Measurements from ENCODE around the gene BDKRB1. TPM values are rescaled to one million over a fixed set of nuclear protein-coding genes. Genes with fewer than 3 reads are reported as not detected.

BDKRB1 gene
- total RNA-seq, 1 experiment from 2014 or later = not detected

DNA sequence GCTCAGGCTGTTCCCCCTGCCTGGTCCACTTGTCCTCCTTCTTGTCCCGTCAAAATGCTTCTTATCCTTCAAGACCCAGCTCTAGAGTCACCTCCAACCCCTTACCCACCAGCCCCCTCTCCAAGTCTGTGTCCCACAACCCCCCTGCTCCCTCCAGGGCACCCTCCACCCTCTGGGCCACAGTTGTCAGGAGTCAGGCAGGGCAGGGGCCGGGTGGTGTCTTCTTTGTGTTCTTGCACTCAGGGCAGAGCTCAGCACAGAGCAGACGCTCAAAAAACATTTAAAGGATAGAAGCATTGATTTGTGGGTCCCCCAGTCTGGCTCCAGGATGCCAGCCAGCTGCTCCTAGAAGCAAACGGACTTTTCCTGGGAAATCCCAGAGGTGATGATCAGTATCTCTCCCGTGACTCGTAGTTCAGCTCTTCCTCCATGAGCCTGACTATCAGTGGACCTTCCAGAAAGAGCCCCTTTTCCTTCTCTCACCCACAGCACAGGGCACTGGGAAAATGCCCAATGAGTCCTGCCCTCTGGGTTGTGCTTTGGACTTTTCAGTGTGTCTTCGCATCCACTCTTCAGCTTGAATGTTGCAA lies 17.2 kb upstream of the BDKRB1 start:
- peaks cover 14 to 16% of the 10 kb centered on the region in 2 experiments for H3K4me1 Mint-ChIP-seq
- Histone ChIP-seq H3K9me3 (ENCODE audit: control insufficient read depth, low read depth, low read length) (no peaks in the 10 kb centered on the region), H4K5ac (ENCODE audit: insufficient read length, low read depth, low read length) (no peak overlapping the region), H4K20me1 (ENCODE audit: control insufficient read depth, insufficient read depth, insufficient read length) (no peaks in the 10 kb centered on the region), H2AFZ (ENCODE audit: low read length) (no peak overlapping the region), H2BK15ac (ENCODE audit: low read depth, low read length) (no peak overlapping the region), H3K14ac (ENCODE audit: insufficient read depth, low read length) (no peak overlapping the region), H3K23ac (ENCODE audit: insufficient read length, low read depth, low read length) (no peak overlapping the region), H3K4me1 (ENCODE audit: insufficient read depth, low read length) (peaks cover 6% of the 10 kb centered on the region), H3K9ac (ENCODE audit: extremely low read depth, insufficient read length, low read length) (no peak overlapping the region), H3K23me2 (ENCODE audit: insufficient read length, low read depth, low read length, poor library complexity, severe bottlenecking) (no peaks in the 10 kb centered on the region), H3K27me3 (ENCODE audit: insufficient read depth, low read length) (no peaks in the 10 kb centered on the region), H3K18ac (ENCODE audit: insufficient read length, low read depth, low read length) (no peak overlapping the region), H3K4ac (ENCODE audit: low read depth, low read length) (no peak overlapping the region), H2BK5ac (ENCODE audit: insufficient read length, low read length) (no peak overlapping the region), H3T11ph (ENCODE audit: low read length) (no peak overlapping the region), H3K79me1 (ENCODE audit: insufficient read depth, low read depth, low read length, poor library complexity, severe bottlenecking) (no peaks in the 10 kb centered on the region), H4K91ac (ENCODE audit: insufficient read length, low read depth, low read length) (no peak overlapping the region), H2BK12ac (ENCODE audit: insufficient read length, low read depth, low read length) (no peak overlapping the region), H3K27ac (ENCODE audit: insufficient read length, low read depth, low read length) (no peak overlapping the region), H3K79me2 (ENCODE audit: insufficient read depth, low read length) (no peaks in the 10 kb centered on the region), H3K4me2 (ENCODE audit: insufficient read depth, insufficient read length, low read length) (no peak overlapping the region), H3K56ac (ENCODE audit: insufficient read length, low read depth, low read length) (no peak overlapping the region), H2BK20ac (ENCODE audit: low read depth, low read length, poor library complexity, severe bottlenecking) (no peak overlapping the region), H2AK5ac (ENCODE audit: insufficient read length, low read length) (no peak overlapping the region), H4K8ac (replicated peaks; ENCODE audit: insufficient read length, low read depth, low read length) (no peak overlapping the region), H2BK120ac (ENCODE audit: low read depth, low read length, poor library complexity, severe bottlenecking) (no peak overlapping the region)
- DNase-seq = no peak
- H3K4me3 Mint-ChIP-seq = no peak overlapping the region
- peaks cover 6% of the 10 kb centered on the region for H3K27me3 Mint-ChIP-seq (ENCODE audit: low read depth)
- H3K36me3 Mint-ChIP-seq (ENCODE audit: insufficient read depth in 1 of 3, low read depth in 3 of 3) = no peaks in the 10 kb centered on the region
- no CpG with 5 or more reads among the region's 7 CpGs for WGBS (ENCODE audit: extremely low coverage, insufficient read length, low lambda C conversion rate)
- TF ChIP-seq, protein P1, sequence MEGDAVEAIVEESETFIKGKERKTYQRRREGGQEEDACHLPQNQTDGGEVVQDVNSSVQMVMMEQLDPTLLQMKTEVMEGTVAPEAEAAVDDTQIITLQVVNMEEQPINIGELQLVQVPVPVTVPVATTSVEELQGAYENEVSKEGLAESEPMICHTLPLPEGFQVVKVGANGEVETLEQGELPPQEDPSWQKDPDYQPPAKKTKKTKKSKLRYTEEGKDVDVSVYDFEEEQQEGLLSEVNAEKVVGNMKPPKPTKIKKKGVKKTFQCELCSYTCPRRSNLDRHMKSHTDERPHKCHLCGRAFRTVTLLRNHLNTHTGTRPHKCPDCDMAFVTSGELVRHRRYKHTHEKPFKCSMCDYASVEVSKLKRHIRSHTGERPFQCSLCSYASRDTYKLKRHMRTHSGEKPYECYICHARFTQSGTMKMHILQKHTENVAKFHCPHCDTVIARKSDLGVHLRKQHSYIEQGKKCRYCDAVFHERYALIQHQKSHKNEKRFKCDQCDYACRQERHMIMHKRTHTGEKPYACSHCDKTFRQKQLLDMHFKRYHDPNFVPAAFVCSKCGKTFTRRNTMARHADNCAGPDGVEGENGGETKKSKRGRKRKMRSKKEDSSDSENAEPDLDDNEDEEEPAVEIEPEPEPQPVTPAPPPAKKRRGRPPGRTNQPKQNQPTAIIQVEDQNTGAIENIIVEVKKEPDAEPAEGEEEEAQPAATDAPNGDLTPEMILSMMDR (conservative IDR thresholded peaks at IDR 0.05) = no peak
- H3K9me3 Mint-ChIP-seq = peaks cover 8% of the 10 kb centered on the region in 2 experiments; a peak in 4 of 5 replicates
- peak overlapping the region in 1 of 3 experiments; percentile 24; a peak in 1 of 7 replicates for H3K27ac Mint-ChIP-seq

Data from H9 (cell line).